ENCODE measurements around the gene KIFAP3.
"Not testable (repeated sequence)": the region's sequence is repeated elsewhere in the genome, so short reads cannot be mapped to it uniquely, and the experiment has no call there.

Gene KIFAP3

DNA sequence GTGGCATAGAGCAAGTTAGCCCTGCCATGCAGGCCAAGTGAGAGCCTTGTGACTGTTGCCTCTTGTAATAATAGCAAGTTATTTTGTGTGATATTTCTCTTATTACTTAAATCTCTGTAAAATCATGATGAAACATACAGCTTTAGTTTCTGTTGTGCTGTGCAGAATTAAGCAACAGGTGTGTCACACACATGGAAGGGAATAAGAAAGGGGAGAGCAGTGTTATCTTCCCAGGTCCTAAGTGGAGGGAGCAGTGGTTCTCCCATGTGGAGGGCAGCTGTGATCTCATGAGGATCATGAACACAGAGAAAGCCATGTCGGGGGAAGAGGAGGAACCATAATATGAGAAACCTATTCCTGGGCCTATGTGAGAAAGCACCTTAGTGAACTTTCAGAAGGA is 155.6 kb downstream of the KIFAP3 start:
- no peak for DNase-seq

DNA sequence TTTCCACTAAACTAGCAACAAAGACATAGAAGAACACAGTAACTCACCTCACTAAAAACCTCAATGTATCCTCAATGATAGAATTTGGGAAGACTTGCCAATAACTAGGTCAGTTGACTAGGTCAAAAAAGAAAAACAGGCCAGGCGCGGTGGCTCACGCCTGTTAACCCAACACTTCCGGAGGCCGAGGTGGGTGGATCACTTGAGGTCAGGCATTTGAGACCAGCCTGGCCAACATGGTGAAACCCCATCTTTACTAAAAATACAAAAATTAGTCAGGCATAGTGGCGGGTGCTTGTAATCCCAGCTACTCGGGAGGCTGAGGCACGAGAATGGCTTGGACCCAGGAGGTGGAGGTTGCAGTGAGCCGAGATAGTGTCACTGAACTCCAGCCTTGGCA is 156.3 kb downstream of the KIFAP3 start:
- not testable (repeated sequence) for DNase-seq

DNA sequence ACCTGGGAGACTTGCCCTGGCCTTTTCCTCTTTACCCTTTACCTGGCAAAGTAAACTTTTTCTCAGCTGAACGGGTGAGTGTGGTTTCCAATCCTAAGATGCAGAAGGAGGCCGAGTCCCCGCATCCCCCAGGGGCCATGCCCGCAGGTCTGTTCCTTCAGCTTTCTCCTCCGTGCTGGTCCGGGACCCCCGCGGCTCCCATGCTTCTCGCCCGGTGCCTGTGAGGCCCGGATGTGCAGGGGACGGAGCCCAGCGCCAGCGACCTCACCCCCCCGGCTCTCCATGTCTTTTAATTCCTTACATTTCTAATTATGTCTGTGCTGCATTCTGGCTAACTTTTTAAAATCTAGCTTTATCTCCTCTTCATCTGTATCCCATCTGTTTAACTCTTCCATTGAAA is 159.3 kb downstream of the KIFAP3 start:
- no peak for DNase-seq

DNA sequence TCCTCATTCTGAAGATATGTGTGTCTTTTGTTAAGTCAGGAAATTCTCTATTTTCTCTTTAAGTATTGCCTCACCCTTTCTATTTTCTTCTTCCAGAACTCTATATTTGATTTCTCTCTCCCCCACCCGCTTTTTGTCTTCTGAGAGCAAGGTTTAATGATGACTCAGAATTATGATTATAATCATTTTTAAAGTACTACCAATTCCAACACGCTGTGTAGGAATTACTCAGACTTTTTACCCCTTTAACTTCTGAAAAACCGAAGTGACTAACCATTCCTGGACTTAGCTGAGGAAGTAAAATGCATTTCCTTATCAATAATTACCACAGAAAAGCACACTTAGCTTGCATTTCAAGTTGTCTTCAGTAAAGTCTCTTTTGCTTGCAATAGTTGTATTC is 160.0 kb downstream of the KIFAP3 start:
- no peak for DNase-seq

DNA sequence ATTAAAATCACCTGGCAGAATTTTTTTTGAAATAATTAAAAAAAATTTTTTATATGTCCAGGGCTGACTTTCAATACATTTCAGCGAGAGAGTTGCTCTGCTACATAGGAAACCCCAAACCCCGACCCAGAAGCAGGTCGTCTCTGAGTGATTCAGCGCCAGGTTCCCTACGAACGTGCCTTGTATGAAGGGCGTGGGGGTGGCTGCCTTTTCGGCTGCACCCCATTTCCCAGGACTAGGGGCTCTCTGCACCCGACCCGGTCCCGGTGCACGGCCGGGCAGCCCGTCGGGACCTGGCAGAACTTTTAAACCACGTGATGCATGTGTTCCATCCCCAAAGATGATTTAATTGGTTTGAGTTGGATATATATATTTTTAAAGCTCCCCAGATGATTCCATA is 165.0 kb downstream of the KIFAP3 start:
- DNase-seq, result no peak

DNA sequence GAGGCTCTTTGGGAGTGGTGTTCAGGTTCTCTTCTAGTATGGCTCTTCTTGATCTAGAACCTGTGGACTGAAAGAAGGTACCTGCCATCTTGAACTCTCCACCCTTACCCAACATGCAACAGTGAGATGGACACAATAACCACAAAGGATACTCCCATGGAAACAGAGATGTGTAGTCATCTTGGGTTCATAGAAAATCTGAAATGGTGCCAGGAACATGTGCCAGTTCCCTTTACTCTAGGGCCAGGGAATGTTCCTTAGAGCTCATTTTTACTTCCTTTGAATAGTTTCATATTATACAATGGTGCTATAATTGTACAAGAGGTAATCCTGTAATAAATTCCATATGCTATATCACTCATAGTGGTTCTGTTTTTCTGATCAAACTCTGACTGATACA is 167.6 kb downstream of the KIFAP3 start:
- no peak for DNase-seq

DNA sequence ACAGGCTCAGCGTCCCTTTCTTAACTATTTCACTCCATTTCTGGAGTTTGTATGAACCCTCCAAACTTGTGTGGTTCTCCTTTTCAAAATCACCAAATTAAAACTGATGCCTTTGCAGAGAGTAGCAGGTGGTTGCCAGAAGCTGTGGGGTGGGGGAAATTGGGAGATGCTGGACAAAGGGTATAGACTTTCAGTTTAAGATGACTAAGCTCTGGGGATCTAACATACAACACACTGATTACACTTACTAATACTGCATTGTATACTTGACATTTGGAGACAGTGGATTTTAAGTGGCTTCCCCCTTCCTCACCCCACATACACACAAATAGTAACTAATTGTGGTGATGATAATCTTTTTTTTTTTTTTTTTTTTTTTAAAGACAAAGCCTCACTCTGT is 169.7 kb downstream of the KIFAP3 start:
- no peak for DNase-seq

DNA sequence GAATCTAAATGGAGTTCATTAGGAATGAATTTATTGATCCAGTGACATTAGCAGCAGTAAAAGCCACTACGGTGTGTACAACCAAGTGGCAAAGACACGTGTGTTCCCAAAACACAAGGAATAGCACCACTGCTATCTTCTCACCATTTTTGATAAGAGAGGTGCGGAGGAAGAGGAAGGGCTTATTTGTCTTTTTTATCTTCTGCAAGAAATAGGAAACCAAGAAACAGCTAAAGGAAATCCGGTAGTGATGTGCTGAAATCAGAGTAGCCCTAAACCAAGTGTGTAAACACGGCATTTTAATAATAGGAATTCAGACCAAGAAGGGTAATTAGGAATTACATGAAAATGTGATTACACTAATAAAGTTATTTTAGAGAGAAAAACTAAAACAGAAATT is 171.7 kb downstream of the KIFAP3 start:
- DNase-seq, result peak in 1 of 2 donors; percentile 28

DNA sequence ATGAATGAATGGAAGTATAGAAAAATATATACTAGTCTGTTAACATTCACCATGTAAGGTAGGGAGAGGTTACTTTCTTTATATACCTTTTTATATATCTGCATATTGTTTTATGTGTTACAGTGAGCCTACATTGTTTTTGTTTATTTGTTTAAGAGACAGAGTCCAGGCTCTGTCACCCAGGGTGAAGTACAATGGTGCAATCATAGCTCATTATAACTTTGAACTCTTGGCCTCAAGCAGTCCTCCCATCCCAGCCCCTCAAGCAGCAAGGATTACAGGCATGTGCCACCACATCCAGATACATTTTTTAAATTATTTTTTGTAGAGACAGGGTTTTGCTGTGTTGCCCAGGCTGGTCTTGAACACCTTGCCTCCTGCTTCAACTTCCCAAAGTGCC is 173.4 kb downstream of the KIFAP3 start:
- DNase-seq, result no peak

DNA sequence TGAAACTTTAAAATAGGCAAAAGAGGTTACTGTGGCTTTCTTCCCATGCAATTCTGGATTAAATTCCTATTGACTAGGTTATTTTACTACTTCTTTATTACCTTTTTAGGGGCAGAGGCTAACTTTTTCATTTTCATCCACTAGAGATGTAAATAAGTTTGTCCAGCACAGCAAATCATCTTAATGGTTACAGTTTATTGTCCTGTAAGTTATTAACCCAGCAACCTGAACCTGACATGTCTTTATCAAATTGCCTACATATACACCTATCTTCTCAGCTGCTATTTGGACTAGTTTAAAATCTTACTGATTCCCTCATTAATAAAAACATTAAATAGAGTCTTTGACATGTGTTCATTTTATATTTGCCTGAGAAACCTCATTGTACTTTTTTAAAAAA is 173.9 kb downstream of the KIFAP3 start:
- no peak for DNase-seq

DNA sequence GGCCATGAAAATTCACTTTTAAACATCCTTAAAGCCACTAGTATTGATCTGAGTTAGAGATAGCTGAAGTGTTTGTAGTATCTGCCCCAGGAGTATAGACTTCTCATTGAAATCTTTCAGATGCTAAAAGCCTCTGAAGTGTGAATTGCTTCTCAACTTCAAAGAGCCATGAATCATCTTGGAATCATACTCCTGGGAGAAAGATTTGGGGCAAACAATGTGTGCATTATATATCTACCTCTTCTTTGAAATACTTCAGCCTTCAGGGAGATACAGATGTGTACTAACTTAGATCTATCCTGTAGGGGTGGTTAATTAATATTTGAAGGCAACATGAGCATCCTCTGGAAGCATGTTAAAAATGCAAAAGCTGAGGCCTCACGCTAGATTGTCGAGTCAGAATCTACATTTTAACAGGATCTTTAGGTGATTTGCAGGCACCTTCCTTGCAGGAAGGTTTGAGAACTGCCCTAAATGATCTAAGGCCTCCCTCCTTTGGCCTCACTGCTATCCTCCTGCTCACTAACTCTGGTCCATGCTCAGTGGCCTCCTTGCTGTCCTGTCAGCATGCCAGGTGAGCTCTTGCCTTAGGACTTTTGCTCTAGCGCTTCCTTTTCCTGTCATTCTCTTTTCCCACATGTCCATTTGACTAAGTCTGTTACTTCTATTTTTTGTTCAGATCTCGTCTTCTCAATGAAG is 174.8 kb downstream of the KIFAP3 start:
- no peak for DNase-seq

DNA sequence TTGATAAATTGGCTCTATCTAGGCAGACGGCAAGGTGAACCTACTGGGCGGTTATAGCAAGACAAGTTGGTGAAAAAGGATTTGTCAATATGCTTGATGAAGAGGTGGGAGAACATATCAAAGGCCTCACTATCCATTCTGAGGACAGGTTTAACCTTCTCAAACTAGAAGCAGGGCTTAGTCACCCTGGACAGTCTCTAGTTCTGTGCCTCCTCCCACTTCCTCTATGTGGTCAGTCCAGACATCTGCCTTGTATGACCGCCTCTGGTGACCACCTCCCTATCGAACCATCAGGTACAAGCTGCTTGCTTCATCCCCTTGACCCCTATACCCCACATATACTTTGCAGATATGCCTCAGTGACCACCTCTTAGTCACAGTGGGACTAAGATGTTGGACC is 178.5 kb downstream of the KIFAP3 start:
- peak in 1 of 2 donors; percentile 18 for DNase-seq

DNA sequence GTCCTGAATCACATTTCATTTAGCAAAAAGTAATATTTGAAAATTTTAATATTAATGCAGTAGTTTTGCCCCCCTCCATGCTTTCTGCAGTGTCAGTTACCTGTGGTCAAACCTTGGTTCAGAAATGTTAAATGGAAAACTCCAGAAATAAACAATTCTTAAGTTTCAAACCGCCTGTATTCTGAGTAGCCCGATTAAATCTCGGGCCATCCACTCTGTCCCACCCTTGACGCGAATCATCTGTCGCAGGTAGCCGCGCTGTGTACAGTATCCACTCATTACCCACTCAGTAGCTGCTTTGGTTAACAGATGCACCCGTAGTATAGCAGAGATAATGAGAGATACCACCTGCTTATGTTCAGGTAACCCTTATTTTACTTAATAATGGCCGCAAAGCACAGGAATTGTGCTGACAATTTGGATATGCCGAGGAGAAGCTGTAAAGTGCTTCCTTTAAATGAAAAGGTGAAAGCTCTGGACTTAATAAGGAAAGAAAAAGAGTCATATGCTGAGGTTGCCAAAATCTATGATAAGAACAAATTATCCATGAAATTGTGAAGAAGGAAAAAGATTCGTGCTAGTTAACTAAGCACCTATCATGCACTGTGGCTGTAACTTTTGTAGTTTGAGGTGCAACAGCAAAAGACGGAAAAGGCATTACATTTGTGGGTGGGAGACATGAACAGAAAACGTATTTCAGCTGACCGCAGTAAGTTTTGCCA is 179.9 kb downstream of the KIFAP3 start:
- no peak for DNase-seq

DNA sequence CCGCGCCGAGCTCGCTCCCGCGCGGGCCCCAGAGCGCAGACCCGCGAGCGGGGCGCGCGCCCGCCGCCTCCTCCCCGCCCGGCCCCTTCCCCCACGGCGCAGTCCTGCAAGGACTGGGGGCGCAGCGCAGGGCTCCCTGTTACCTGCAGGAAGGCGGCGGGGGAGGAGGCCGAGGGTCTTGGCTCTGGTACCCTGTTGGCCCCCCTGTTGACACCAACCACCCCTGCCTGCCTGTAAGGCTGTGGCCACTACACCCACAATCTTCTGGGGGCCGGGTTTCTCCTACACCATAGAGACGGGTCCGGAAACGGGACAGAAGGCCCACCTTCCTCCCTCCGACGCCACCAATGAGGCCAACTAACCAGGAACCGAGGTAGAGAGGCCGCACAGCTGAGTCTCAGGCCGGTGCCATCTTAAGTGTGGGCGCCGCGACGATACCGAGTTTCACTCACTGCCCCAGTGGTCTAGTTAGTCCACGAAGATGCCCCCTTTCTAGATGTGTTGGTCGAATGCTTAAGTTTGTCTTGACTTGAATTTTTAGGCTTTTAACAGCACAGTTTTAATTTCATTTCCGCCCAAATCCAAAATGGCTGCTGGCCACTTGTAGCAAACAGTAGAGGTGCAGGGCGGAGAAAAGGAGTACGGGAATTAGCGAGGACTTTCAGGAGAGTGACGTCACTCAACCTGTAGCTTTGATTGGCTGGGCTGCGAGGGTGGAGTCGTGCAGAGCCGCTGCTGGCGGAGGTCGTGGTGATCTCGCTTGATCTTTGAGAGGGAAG is 180.7 kb downstream of the KIFAP3 start, which contains the start of gene SCYL3:
Gene SCYL3, minus strand, starts transcription at position 252 of the 779 bp plus-strand sequence. CDS start 5,056 bp downstream, outside the sequence.
- peak; percentile 95 to 96 for DNase-seq

DNA sequence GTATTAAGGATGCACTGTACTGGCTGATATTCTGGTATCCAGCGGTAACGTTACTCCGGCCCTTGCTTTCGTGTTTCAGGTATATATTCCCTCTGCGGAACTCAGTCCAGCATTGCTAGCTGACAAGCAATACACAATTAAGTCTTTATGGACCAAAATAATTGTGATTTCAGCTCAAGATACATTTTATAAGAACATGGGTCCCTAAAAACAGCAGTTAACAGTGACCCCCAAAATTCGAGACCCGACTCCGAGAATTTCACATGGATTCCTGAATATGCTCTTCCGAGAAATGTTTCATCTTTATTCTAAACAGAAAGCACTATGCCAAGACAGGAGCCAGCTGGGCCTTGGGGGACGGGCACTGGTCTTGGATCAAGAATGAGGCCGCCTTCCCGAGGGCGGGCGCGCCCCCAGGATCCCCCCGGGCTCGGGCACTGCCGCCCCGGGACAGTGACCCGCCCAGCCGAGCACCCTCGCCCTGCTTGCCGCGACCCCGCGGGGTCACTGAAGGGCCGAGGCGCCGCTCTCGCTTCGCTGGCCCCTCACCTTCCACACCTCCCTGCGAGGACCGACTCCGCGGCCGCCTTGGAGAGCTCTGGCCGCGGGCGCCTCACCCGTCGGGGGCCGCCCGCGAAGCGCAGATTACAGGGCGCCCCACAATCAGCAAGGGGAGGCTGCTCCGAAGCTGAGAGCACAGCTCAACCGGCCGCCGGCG is 181.4 kb downstream of the KIFAP3 start:
- peak; percentile 53 to 73 for DNase-seq

DNA sequence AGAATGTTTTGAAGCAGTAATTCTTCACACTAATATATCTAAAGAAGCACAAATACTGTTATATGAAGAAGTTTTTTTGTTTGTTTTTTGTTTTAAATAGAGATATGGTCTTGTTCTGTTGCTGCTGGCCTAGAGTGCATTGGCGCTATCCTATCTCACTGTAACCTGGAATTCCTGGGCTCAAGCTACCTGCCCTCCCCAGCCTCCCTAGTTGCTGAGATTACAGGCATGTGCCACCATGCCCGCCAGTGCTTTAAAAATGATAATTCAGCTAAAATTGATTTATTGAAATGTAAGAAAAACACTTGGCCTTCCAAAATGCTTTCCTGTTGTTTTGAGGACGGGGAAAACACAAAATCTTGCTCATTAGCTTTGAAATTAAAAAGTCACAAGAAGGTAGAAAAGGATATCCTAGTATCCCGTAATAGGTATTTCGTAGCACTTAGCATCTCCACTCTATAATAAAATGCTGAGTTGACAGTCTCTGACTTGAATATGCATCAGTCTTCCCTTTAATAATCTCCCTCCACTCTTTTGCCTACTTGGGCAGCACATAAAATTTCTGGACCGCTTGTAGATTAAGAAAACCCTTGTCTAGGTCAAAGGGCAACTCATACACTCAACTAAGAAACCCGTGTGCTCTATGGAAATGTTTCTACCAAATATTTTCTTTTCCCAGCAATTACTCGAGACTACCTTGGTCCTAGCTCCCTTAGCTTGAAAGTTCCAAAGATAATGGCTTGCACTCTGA is 182.1 kb downstream of the KIFAP3 start:
- DNase-seq, result peak in 1 of 2 donors; percentile 18

DNA sequence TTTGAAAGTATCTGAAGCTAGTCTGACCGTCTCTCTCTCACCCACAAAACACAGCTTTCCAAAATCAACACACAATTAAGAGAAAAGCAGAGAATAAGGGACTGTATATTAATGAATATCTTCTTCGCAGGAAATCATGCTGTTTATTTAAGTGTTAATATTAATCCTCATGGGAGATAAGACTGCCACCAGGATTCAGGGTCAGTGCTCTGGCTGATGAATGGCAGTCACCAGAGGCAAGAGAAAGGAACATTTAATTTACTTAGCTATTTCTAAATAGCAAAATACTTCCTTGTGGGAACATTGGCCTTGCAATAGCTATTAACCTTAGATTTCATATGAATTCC is 183.0 kb downstream of the KIFAP3 start:
- no peak for DNase-seq

DNA sequence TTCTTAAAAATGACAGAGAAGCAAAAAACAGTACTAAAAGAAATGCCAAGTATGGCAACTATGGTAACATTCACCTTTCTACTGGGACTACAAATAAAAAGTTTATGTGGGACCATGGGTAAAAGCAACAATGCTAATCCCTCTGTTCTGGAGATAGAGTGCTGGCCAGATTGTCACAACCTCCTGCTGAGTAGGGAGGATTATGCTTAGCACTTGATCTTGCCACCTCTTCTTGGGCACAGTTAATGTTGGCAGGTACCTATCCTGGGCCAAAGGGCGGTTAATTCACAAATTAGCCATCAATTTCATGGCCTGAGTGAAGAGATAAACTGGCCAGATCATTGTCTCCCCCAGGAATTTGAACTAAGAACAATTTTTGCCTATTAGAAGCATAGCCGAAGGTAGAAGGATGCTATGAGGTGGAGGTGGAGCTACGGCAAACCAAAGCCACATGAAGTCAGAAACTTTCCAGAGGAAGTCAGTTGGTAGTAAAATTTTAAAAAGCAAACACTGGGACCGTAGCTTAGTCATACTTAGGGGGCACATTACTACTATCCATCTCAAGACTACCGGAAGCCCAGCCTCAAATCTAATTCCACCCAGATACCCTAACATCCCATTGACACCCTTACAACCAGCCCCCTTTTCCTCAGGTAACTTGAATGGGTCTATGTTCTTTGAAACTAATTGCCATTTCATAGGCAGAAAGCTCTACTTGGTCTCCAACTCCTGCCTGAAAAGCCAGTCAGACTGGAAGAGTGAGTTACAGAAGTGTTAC is 183.5 kb downstream of the KIFAP3 start:
- DNase-seq, result peak; percentile 32 to 72

DNA sequence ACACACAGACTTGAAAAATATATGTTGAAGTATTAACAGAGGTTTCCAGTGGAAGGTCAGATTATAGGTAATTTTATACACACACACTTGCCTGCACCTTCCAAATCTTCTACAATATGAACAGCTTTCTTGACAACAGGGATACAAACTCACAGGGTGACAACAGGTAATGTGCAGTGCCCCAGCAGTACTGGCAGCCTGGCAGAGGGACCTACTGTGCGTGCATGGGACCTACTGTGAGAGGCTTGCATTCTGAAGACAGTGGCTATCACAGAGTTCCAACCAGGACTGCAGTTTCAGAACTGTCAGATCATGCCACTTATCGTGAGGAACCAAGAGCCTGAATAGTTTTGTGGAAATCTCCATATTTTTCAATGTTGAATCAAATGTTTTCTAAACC is 184.6 kb downstream of the KIFAP3 start:
- no peak for DNase-seq

DNA sequence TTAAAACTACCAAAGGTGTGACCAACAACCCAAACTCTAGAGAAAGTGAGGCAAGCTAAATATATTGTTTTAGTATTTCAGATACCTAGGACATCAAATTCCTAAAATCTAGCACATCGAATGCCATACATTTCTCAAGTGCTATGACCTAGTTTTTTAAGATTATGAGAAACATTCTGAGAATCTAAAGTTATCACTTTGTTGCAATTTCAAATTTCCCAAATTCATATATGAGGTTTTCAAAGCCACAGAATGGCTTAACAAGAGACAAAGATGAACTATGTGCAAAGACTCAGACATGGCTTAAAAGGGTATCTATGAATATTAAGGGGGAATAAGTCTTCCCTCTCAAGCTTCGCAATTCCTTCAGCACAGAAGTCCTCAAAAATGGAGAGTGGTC is 187.6 kb downstream of the KIFAP3 start:
- DNase-seq, result no peak

DNA sequence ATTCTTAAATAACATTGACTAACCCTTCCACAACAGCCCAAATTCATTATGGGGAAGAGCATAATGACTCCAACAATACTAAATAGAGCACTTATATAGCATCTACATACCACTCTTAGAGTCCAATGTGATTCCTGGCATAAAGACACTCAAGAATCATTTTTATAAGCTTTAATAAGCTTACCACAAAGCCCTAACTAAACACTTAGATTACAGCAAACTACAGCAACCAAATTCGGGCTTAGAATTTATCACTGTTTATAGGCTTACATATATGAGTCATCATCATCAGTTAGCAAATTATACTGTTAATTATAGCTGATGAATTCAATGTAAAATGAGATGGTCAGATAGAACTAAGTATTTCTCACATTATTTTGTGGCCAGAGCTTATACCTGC is 188.1 kb downstream of the KIFAP3 start:
- no peak for DNase-seq

DNA sequence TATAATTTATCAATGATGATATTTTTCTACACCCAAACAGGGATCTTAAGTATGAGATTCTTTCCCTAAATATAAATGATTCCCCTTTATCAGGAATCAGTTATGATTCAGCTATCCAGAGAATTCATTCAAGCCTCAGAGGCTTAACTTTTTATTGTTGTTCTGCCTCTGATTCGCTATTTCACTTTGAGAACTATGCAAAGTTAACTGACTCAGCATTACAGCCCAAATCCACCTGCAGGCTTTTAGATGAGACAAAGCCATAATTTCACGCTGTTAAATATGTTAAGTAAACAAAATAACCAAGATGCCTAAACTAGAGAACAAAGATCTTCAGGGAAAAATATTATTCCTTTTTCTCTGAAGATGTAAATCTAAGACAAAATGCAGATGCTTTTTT is 189.3 kb downstream of the KIFAP3 start:
- no peak for DNase-seq

Measured in CD4-positive, alpha-beta T cell treated with Interferon alpha-2 for 1 hour (primary cell).